WTC11 (cell line): ENCODE data around the gene ATRX.

Experiments
- ELF4 ChIP-seq: sonication (generic); formaldehyde crosslinking; IDR thresholded peaks from 2 replicates; pipeline ENCODE4 v1.8.1; 2022; ENCODE audit warnings: low read depth, mild to moderate bottlenecking, moderate library complexity, missing genetic modification reagents
- TF ChIP-seq, protein P1 (sequence below): fragments of 200-600 bp; IDR thresholded peaks from 2 replicates; pipeline ENCODE4 v1.8.0; 2022; ENCODE audit warnings: antibody characterized with exemption
- TF ChIP-seq, protein P2 (sequence below): sonication (generic); formaldehyde crosslinking; IDR thresholded peaks from 2 replicates; pipeline ENCODE4 v1.8.1; 2023; ENCODE audit warnings: mild to moderate bottlenecking, missing genetic modification reagents, borderline replicate concordance
- TF ChIP-seq, protein P3 (sequence below): sonication (generic); formaldehyde crosslinking; IDR thresholded peaks from 2 replicates; pipeline ENCODE4 v1.8.1; 2022; ENCODE audit warnings: low read depth, missing genetic modification reagents, borderline replicate concordance
- TF ChIP-seq, protein P4 (sequence below): sonication (generic); formaldehyde crosslinking; IDR thresholded peaks from 2 replicates; pipeline ENCODE4 v1.8.0; 2023; ENCODE audit warnings: mild to moderate bottlenecking, missing genetic modification reagents

DNA sequence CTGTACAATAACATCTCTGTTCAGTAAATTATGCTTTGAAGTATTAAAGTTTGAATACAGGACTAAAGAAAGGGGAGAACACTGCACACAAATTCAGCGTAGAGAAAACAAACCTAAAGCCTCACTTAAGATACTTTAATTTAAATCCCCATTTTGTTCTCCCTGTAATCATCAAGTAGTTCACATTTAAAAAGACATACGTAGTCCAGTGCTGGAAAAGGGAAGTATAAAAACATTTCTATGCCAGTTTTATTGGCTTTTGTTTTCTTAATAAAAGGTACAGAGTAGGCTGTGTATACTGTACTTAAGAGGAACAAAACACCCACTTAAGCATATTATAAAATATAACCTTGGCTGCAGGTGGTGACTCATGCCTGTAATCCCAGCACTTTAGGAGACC, 237.3 kb downstream of the ATRX start:
- TF ChIP-seq, protein P1, sequence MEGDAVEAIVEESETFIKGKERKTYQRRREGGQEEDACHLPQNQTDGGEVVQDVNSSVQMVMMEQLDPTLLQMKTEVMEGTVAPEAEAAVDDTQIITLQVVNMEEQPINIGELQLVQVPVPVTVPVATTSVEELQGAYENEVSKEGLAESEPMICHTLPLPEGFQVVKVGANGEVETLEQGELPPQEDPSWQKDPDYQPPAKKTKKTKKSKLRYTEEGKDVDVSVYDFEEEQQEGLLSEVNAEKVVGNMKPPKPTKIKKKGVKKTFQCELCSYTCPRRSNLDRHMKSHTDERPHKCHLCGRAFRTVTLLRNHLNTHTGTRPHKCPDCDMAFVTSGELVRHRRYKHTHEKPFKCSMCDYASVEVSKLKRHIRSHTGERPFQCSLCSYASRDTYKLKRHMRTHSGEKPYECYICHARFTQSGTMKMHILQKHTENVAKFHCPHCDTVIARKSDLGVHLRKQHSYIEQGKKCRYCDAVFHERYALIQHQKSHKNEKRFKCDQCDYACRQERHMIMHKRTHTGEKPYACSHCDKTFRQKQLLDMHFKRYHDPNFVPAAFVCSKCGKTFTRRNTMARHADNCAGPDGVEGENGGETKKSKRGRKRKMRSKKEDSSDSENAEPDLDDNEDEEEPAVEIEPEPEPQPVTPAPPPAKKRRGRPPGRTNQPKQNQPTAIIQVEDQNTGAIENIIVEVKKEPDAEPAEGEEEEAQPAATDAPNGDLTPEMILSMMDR = no peak
- TF ChIP-seq, protein P2, sequence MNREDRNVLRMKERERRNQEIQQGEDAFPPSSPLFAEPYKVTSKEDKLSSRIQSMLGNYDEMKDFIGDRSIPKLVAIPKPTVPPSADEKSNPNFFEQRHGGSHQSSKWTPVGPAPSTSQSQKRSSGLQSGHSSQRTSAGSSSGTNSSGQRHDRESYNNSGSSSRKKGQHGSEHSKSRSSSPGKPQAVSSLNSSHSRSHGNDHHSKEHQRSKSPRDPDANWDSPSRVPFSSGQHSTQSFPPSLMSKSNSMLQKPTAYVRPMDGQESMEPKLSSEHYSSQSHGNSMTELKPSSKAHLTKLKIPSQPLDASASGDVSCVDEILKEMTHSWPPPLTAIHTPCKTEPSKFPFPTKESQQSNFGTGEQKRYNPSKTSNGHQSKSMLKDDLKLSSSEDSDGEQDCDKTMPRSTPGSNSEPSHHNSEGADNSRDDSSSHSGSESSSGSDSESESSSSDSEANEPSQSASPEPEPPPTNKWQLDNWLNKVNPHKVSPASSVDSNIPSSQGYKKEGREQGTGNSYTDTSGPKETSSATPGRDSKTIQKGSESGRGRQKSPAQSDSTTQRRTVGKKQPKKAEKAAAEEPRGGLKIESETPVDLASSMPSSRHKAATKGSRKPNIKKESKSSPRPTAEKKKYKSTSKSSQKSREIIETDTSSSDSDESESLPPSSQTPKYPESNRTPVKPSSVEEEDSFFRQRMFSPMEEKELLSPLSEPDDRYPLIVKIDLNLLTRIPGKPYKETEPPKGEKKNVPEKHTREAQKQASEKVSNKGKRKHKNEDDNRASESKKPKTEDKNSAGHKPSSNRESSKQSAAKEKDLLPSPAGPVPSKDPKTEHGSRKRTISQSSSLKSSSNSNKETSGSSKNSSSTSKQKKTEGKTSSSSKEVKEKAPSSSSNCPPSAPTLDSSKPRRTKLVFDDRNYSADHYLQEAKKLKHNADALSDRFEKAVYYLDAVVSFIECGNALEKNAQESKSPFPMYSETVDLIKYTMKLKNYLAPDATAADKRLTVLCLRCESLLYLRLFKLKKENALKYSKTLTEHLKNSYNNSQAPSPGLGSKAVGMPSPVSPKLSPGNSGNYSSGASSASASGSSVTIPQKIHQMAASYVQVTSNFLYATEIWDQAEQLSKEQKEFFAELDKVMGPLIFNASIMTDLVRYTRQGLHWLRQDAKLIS (CRISPR knock-in tag) = no peak
- TF ChIP-seq, protein P3, sequence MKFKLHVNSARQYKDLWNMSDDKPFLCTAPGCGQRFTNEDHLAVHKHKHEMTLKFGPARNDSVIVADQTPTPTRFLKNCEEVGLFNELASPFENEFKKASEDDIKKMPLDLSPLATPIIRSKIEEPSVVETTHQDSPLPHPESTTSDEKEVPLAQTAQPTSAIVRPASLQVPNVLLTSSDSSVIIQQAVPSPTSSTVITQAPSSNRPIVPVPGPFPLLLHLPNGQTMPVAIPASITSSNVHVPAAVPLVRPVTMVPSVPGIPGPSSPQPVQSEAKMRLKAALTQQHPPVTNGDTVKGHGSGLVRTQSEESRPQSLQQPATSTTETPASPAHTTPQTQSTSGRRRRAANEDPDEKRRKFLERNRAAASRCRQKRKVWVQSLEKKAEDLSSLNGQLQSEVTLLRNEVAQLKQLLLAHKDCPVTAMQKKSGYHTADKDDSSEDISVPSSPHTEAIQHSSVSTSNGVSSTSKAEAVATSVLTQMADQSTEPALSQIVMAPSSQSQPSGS (CRISPR knock-in tag) = no peak
- TF ChIP-seq, protein P4, sequence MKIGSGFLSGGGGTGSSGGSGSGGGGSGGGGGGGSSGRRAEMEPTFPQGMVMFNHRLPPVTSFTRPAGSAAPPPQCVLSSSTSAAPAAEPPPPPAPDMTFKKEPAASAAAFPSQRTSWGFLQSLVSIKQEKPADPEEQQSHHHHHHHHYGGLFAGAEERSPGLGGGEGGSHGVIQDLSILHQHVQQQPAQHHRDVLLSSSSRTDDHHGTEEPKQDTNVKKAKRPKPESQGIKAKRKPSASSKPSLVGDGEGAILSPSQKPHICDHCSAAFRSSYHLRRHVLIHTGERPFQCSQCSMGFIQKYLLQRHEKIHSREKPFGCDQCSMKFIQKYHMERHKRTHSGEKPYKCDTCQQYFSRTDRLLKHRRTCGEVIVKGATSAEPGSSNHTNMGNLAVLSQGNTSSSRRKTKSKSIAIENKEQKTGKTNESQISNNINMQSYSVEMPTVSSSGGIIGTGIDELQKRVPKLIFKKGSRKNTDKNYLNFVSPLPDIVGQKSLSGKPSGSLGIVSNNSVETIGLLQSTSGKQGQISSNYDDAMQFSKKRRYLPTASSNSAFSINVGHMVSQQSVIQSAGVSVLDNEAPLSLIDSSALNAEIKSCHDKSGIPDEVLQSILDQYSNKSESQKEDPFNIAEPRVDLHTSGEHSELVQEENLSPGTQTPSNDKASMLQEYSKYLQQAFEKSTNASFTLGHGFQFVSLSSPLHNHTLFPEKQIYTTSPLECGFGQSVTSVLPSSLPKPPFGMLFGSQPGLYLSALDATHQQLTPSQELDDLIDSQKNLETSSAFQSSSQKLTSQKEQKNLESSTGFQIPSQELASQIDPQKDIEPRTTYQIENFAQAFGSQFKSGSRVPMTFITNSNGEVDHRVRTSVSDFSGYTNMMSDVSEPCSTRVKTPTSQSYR (CRISPR knock-in tag) = no peak
- no peak for TF ChIP-seq ELF4
